ENCODE measurements around the gene SATB1.
"Not testable (repeated sequence)": the region's sequence is repeated elsewhere in the genome, so short reads cannot be mapped to it uniquely, and the experiment has no call there.

SATB1 gene

GRCh38 chr3:18424729-18425640 is at the start of gene SATB1:
SATB1 (minus strand) TSS chr3:18425339; CDS start chr3:18420967, 4,372 bp downstream.
- peak; percentile 33 to 38 for DNase-seq (ENCODE audit: low read depth in 2 of 2)

- DNase-seq (ENCODE audit: low read depth in 2 of 2), result no peak
These were observed 49.1 kb upstream of the SATB1 start for GRCh38 chr3:18474202-18474601.

GRCh38 chr3:18469775-18470174 is 44.6 kb upstream of the SATB1 start:
- no peak for DNase-seq (ENCODE audit: low read depth in 2 of 2)

- no peak for DNase-seq (ENCODE audit: low read depth in 2 of 2)
These were observed 41.0 kb upstream of the SATB1 start for GRCh38 chr3:18466136-18466535.

- no peak for DNase-seq (ENCODE audit: low read depth in 2 of 2)
These were observed 29.6 kb upstream of the SATB1 start for GRCh38 chr3:18454766-18455165.

- DNase-seq (ENCODE audit: low read depth in 2 of 2), result not testable (repeated sequence)
These were observed 24.5 kb upstream of the SATB1 start for GRCh38 chr3:18449618-18450017.

GRCh38 chr3:18447720-18448119 is 22.6 kb upstream of the SATB1 start:
- DNase-seq (ENCODE audit: low read depth in 2 of 2), result no peak

GRCh38 chr3:18446149-18446825 is 21.1 kb upstream of the SATB1 start:
- DNase-seq (ENCODE audit: low read depth in 2 of 2), result no peak

GRCh38 chr3:18445401-18446148 is 20.4 kb upstream of the SATB1 start:
- DNase-seq (ENCODE audit: low read depth in 2 of 2), result peak; percentile 48 to 66

GRCh38 chr3:18444595-18445400 is 19.7 kb upstream of the SATB1 start:
- DNase-seq (ENCODE audit: low read depth in 2 of 2), result peak; percentile 57 to 65

- no peak for DNase-seq (ENCODE audit: low read depth in 2 of 2)
These were observed 18.8 kb upstream of the SATB1 start for GRCh38 chr3:18443665-18444594.

GRCh38 chr3:18442756-18443664 is 17.9 kb upstream of the SATB1 start:
- no peak for DNase-seq (ENCODE audit: low read depth in 2 of 2)

GRCh38 chr3:18441551-18441950 is 16.4 kb upstream of the SATB1 start:
- DNase-seq (ENCODE audit: low read depth in 2 of 2), result no peak

GRCh38 chr3:18440066-18440722 is 15.1 kb upstream of the SATB1 start:
- no peak for DNase-seq (ENCODE audit: low read depth in 2 of 2)

GRCh38 chr3:18439281-18439680 is 14.1 kb upstream of the SATB1 start:
- no peak for DNase-seq (ENCODE audit: low read depth in 2 of 2)

GRCh38 chr3:18438586-18438985 is 13.4 kb upstream of the SATB1 start:
- peak in 1 of 2 donors; percentile 4 for DNase-seq (ENCODE audit: low read depth in 2 of 2)

GRCh38 chr3:18436213-18436612 is 11.1 kb upstream of the SATB1 start:
- no peak for DNase-seq (ENCODE audit: low read depth in 2 of 2)

- DNase-seq (ENCODE audit: low read depth in 2 of 2), result no peak
These were observed 9.6 kb upstream of the SATB1 start for GRCh38 chr3:18434711-18435110.

- DNase-seq (ENCODE audit: low read depth in 2 of 2), result no peak
These were observed 7.6 kb upstream of the SATB1 start for GRCh38 chr3:18432752-18433151.
